ENCODE measurements around the gene SVOPL. TPM values are rescaled to one million over a fixed set of nuclear protein-coding genes. Genes with fewer than 3 reads are reported as not detected.
A peak's percentile ranks its signal among the peaks of the same experiment; 100 is the strongest.

Gene SVOPL
- total RNA-seq, 1 donor from 2014 or later, result not detected

DNA sequence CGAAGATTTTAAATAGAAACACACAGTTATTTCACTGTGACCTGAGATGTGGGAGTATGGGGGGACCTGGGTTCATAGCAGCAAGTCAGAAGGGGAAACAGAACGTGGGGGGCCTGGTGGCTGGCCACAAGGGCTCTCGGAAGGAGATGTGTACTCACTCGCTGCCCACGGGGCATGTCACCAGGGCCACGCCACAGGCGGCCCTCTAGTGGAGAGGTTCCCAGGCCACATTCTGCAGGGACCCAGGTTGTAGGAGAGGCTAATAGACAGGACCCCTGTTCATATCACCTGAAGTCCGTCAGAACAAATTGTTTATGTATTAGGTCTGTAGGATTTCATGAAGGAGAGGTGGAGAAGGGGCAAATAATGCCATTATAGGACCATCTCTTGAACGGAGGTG, 25.1 kb upstream of the SVOPL start:
- DNase-seq (ENCODE audit: low read depth), result no peak
- H3K4me3 ChIP-seq (ENCODE audit: low read depth, low read length), result no peak overlapping the region
- TF ChIP-seq, protein P1, sequence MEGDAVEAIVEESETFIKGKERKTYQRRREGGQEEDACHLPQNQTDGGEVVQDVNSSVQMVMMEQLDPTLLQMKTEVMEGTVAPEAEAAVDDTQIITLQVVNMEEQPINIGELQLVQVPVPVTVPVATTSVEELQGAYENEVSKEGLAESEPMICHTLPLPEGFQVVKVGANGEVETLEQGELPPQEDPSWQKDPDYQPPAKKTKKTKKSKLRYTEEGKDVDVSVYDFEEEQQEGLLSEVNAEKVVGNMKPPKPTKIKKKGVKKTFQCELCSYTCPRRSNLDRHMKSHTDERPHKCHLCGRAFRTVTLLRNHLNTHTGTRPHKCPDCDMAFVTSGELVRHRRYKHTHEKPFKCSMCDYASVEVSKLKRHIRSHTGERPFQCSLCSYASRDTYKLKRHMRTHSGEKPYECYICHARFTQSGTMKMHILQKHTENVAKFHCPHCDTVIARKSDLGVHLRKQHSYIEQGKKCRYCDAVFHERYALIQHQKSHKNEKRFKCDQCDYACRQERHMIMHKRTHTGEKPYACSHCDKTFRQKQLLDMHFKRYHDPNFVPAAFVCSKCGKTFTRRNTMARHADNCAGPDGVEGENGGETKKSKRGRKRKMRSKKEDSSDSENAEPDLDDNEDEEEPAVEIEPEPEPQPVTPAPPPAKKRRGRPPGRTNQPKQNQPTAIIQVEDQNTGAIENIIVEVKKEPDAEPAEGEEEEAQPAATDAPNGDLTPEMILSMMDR (conservative IDR thresholded peaks at IDR 0.05; ENCODE audit: low read depth, low read length), result peak; percentile 30

DNA sequence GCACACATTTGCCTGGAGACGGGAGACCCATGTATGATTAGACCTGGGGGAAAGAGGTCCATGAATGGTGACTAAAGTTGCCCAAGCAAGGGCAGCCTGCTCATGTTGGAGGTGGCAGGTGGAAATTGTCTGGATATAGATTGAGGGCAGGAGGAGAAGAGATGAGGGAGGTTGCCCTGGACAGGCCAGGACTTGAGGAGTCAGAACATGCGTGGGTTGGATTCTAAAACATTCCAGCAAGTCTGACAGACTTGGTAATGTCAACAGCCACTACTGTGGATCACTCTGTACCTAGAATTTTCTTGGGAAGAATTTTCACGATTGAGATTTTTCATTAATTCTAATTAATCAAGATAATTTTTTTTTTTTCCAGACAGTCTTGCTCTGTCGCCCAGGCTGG, 19.1 kb upstream of the SVOPL start:
- H3K4me3 ChIP-seq (ENCODE audit: low read depth, low read length), result no peak overlapping the region
- TF ChIP-seq, protein P1 (conservative IDR thresholded peaks at IDR 0.05; ENCODE audit: low read depth, low read length), result no peak
- no peak for DNase-seq (ENCODE audit: low read depth)

DNA sequence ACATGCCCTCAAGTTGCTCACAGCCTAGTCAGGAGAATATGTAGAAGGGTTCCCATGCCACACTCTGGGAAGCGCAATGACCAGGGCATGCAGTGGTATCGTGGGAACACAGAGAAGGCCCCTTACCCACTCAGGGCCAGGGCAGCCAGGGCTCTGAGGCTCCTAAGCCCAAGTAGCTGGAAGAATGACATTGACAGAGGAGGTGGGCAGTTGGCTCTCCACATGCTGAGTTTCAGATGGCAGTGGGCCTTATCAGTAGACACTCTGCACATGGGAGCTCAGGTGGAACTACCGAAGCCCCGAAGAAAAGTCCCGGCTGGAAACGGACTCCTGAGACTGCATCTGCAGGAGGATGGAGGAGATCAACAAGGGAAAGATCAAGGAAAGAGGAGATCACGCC, 15.7 kb upstream of the SVOPL start:
- no peak overlapping the region for H3K4me3 ChIP-seq (ENCODE audit: low read depth, low read length)
- TF ChIP-seq, protein P1 (conservative IDR thresholded peaks at IDR 0.05; ENCODE audit: low read depth, low read length), result no peak
- no peak for DNase-seq (ENCODE audit: low read depth)

DNA sequence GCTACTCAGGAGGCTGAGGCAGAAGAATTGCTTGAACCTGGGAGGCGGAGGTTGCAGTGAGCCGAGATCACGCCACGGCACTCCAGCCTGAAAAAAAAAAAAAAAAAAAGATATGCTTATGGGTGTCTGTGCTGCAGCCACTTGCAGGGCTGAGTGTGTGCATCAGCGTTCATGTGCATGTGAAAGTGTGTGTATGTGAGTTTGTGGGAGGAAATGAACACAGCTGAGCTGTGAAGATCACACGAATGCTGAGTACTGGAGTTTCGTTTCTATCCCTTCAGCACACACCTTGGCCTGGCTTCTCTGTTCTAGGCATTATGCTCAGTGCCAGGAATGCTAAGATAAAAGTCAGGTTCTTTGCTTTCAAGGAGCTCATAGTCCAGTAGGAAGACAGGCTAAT, 12.0 kb upstream of the SVOPL start:
- no peak overlapping the region for H3K4me3 ChIP-seq (ENCODE audit: low read depth, low read length)
- no peak for DNase-seq (ENCODE audit: low read depth)
- TF ChIP-seq, protein P1 (conservative IDR thresholded peaks at IDR 0.05; ENCODE audit: low read depth, low read length), result no peak

DNA sequence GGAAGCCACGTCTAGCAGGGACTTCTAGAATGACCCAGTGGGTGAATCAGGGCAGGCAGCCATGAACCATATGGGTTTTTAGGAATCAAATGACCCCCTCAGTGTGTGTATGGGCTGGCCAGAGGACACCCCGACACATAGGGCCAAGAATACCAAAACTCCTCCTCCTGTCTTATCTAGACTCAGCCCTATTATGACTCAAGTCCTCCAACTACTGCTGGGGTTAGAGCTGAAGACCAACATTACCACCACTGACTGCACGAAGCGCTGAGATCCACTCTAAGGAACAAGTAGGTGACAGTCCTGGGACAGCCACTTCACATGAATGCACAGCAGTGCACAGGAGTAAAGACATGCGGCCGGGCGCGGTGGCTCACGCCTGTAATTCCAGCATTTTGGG, 11.5 kb upstream of the SVOPL start:
- H3K4me3 ChIP-seq (ENCODE audit: low read depth, low read length), result no peak overlapping the region
- no peak for DNase-seq (ENCODE audit: low read depth)
- TF ChIP-seq, protein P1 (conservative IDR thresholded peaks at IDR 0.05; ENCODE audit: low read depth, low read length), result no peak

DNA sequence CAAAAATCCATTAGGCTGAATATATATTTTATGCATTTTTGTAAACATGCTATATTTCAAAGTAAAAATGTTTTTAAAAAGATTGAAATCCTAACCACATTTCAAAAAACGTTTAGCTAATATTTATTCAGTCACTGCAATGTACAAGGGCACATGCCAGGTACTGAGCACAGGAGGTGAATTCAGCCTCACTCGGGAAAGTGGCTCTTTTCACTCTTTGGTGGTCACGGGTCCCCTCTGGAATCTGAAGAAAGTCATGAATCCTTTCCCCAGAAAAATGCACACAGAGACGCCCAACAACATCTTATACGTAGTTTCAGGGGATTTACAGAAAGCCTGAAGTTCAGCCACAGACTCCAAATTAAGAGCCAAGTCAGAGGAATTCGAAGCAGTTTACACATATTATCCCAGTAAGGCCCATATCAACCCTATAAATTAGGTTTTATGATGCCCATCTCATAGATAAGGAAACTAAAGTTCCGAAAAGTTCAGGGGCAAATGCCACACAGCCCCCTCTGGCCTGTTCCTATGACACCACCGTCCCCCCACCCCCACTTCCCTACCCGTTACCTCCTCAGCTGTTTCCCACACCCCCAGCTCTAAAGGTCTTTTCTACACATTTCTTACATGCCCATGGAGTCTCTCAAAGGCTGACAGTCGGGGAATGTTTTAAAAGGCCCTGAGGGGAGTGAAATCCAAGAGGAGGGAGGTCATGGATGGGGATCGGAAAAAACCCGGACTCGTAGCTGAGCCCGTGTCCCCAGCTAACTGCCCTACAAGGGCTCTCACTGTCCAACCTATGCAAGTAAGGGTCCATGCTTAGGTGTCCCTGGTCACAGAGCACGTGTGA, 9.6 kb upstream of the SVOPL start:
- H3K4me3 ChIP-seq (ENCODE audit: low read depth, low read length), result no peak overlapping the region
- TF ChIP-seq, protein P1 (conservative IDR thresholded peaks at IDR 0.05; ENCODE audit: low read depth, low read length), result no peak
- DNase-seq (ENCODE audit: low read depth), result no peak

DNA sequence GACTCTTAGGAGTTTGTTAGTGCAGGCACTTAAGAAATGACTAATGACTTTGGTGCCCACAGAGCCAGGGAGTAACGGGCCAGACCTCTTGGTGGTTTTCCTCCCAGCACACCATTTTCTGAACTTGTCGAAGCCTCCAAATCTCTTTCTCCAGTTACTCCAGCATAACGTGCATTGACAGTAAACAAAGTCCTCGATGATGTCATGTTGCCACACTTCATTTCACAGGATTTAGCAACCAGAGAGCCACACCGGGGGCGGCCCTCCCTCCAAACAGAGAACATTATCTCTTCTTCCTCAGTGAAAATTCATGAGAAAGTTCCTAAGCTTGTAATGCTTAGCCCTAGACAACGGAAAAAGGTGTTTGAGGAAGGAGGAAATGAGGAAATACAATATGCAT, 4.0 kb upstream of the SVOPL start:
- no peak overlapping the region for H3K4me3 ChIP-seq (ENCODE audit: low read depth, low read length)
- no peak for DNase-seq (ENCODE audit: low read depth)
- TF ChIP-seq, protein P1 (conservative IDR thresholded peaks at IDR 0.05; ENCODE audit: low read depth, low read length), result no peak
